ENCODE measurements around the gene ATP11A. TPM values are rescaled to one million over a fixed set of nuclear protein-coding genes. Genes with fewer than 3 reads are reported as not detected.

Gene ATP11A
- total and polyA plus RNA-seq, 10 of the 15 experiments (the other 5 are each of a cell fraction or from before 2014, with no cell fraction given): 1.4 to 69.6 (median 14.4) TPM

DNA sequence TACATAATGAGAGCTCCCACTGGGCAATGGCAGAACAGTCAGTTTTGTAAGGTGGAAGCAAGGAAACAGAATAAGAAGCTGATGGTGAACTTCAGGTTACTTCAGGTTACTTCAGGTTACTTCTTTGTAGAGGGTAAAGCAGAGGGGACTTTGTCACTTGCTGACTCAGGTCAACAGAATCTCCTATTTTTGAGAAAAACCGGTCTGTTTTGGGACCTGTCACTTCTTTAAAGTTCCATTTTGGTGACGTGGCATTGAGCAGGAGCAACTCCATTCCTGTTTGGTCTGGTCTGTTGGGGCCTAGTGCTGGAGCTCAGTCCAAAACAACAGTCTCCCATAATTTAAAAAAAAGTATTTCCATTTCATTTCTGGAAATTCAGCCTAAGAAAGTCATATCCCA is 29.7 kb downstream of the ATP11A start:
- Histone ChIP-seq H3K4me1 (ENCODE audit: control insufficient read depth, insufficient read depth, low read length) (peaks cover 2% of the 10 kb centered on the region), H3K9ac (ENCODE audit: control insufficient read depth, insufficient read depth, low read length) (no peak overlapping the region), H3K4me3 (no peak overlapping the region), H4K20me1 (ENCODE audit: control insufficient read depth, insufficient read depth) (no peaks in the 10 kb centered on the region), H3K4me2 (ENCODE audit: control insufficient read depth, insufficient read depth) (no peak overlapping the region), H2AFZ (ENCODE audit: control insufficient read depth, low read depth, low read length) (no peak overlapping the region), H3K79me2 (ENCODE audit: control insufficient read depth, insufficient read depth, low read length) (peaks cover 3% of the 10 kb centered on the region), H3K36me3 (ENCODE audit: control insufficient read depth in 2 of 2, insufficient read depth in 2 of 2, low read length in 1 of 2) (no peaks in the 10 kb centered on the region; a peak in 1 of 4 replicates), H3K27me3 (replicated peaks in 1 of 2; ENCODE audit: control insufficient read depth in 2 of 2, insufficient read depth in 2 of 2, low read length in 1 of 2) (no peaks in the 10 kb centered on the region), H3K9me3 (replicated peaks; ENCODE audit: control insufficient read depth, insufficient read depth, low read length) (no peaks in the 10 kb centered on the region; the same call in 2 of the 3 replicates), H3K27ac (ENCODE audit: control insufficient read depth, insufficient read depth) (no peak overlapping the region)
- BruUV-seq (replicated peaks): no TSS peak
- in situ Hi-C loops (cut with MboI): no loop called here
- DNase-seq (ENCODE audit: low read depth, low spot score) (no peak), ATAC-seq (no peak), FAIRE-seq (no peak)
- no peak for TF ChIP-seq SUZ12 (IDR thresholded peaks at IDR 0.05; ENCODE audit: unreplicated experiment)
- TF ChIP-seq, protein P1, sequence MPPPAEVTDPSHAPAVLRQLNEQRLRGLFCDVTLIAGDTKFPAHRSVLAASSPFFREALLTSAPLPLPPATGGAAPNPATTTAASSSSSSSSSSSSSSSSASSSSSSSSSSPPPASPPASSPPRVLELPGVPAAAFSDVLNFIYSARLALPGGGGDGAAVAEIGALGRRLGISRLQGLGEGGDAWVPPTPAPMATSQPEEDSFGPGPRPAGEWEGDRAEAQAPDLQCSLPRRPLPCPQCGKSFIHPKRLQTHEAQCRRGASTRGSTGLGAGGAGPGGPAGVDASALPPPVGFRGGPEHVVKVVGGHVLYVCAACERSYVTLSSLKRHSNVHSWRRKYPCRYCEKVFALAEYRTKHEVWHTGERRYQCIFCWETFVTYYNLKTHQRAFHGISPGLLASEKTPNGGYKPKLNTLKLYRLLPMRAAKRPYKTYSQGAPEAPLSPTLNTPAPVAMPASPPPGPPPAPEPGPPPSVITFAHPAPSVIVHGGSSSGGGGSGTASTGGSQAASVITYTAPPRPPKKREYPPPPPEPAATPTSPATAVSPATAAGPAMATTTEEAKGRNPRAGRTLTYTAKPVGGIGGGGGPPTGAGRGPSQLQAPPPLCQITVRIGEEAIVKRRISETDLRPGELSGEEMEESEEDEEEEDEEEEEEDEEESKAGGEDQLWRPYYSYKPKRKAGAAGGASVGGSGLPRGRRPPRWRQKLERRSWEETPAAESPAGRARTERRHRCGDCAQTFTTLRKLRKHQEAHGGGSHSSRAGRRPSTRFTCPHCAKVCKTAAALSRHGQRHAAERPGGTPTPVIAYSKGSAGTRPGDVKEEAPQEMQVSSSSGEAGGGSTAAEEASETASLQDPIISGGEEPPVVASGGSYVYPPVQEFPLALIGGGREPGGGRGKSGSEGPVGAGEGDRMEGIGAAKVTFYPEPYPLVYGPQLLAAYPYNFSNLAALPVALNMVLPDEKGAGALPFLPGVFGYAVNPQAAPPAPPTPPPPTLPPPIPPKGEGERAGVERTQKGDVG (CRISPR knock-in tag; IDR thresholded peaks at IDR 0.05): no peak
- intact Hi-C loops (cut with micrococcal nuclease; ENCODE audit: unreplicated experiment): no loop called here
- SMC1A ChIA-PET (ENCODE audit: uncharacterized antibody, unreplicated experiment): no interaction called here
- RAD21 ChIA-PET (ENCODE audit: unreplicated experiment): no interaction called here
- POLR2A ChIA-PET: no interaction called here
- CTCF ChIA-PET: no interaction called here
- WGBS (ENCODE audit: insufficient coverage, insufficient replicate concordance, low lambda C conversion rate, missing lambda C conversion rate): 92% methylated on average over 2 of the region's 2 CpGs

DNA sequence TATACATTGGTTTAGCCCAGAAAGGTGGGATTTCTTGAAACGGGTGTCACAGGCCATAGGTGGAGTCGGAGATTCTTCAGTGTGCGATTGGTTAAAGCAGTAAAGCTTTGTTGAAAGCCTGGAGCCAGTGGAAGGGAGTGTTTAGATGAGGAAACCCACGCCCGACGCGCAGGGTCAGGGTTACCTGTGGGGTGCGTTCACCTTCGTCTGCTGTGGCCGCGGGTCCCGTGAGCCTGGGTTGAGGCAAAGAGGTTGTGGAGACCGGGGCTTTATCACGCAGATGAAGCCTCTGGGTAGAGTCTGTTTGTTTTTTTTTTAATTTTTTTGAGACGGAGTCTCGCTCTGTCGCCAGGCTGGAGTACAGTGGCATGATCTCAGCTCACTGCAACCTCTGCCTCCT is 30.4 kb downstream of the ATP11A start:
- H3K79me2 ChIP-seq (ENCODE audit: control insufficient read depth, insufficient read depth, low read length): peaks cover 3% of the 10 kb centered on the region
- no peak overlapping the region for H3K27ac ChIP-seq (ENCODE audit: control insufficient read depth, insufficient read depth)
- DNase-seq (ENCODE audit: low read depth, low spot score) (no peak), ATAC-seq (no peak), FAIRE-seq (no peak)
- BruUV-seq (replicated peaks): no TSS peak
- WGBS (ENCODE audit: insufficient coverage, insufficient replicate concordance, low lambda C conversion rate, missing lambda C conversion rate): 88% methylated on average over 16 of the region's 17 CpGs
- H3K36me3 ChIP-seq (ENCODE audit: control insufficient read depth in 2 of 2, insufficient read depth in 2 of 2, low read length in 1 of 2): peaks cover 0 to 2% of the 10 kb centered on the region in 2 experiments; a peak in 2 of 4 replicates
- no peaks in the 10 kb centered on the region for H3K27me3 ChIP-seq (replicated peaks in 1 of 2; ENCODE audit: control insufficient read depth in 2 of 2, insufficient read depth in 2 of 2, low read length in 1 of 2)
- no peak overlapping the region for H3K9ac ChIP-seq (ENCODE audit: control insufficient read depth, insufficient read depth, low read length)
- no peak overlapping the region for H3K4me3 ChIP-seq
- no peaks in the 10 kb centered on the region for H3K9me3 ChIP-seq (replicated peaks; ENCODE audit: control insufficient read depth, insufficient read depth, low read length)
- H3K4me1 ChIP-seq (ENCODE audit: control insufficient read depth, insufficient read depth, low read length): peaks cover 9% of the 10 kb centered on the region
- ChIA-PET RAD21 (ENCODE audit: unreplicated experiment) (interaction anchor here (0.6 kb wide), 1 partner anchor 82 kb away, joined by 3 read pairs; no protein-coding TSS in a partner anchor), CTCF (no interaction called here), POLR2A (no interaction called here), SMC1A (ENCODE audit: uncharacterized antibody, unreplicated experiment) (no interaction called here)
- H2AFZ ChIP-seq (ENCODE audit: control insufficient read depth, low read depth, low read length): no peak overlapping the region
- intact Hi-C loops (cut with micrococcal nuclease; ENCODE audit: unreplicated experiment): no loop called here
- TF ChIP-seq, protein P2, sequence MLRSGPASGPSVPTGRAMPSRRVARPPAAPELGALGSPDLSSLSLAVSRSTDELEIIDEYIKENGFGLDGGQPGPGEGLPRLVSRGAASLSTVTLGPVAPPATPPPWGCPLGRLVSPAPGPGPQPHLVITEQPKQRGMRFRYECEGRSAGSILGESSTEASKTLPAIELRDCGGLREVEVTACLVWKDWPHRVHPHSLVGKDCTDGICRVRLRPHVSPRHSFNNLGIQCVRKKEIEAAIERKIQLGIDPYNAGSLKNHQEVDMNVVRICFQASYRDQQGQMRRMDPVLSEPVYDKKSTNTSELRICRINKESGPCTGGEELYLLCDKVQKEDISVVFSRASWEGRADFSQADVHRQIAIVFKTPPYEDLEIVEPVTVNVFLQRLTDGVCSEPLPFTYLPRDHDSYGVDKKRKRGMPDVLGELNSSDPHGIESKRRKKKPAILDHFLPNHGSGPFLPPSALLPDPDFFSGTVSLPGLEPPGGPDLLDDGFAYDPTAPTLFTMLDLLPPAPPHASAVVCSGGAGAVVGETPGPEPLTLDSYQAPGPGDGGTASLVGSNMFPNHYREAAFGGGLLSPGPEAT (IDR thresholded peaks at IDR 0.05; ENCODE audit: low read depth): no peak
- TF ChIP-seq PML (IDR thresholded peaks at IDR 0.05; ENCODE audit: low read length): no peak
- TF ChIP-seq, protein P3, sequence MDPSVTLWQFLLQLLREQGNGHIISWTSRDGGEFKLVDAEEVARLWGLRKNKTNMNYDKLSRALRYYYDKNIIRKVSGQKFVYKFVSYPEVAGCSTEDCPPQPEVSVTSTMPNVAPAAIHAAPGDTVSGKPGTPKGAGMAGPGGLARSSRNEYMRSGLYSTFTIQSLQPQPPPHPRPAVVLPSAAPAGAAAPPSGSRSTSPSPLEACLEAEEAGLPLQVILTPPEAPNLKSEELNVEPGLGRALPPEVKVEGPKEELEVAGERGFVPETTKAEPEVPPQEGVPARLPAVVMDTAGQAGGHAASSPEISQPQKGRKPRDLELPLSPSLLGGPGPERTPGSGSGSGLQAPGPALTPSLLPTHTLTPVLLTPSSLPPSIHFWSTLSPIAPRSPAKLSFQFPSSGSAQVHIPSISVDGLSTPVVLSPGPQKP (IDR thresholded peaks at IDR 0.05; ENCODE audit: low read depth, low read length): no peak
- no peak for TF ChIP-seq YY1 (IDR thresholded peaks at IDR 0.05; ENCODE audit: low read depth, low read length)
- no peak for TF ChIP-seq ZBED1 (IDR thresholded peaks at IDR 0.05; ENCODE audit: borderline replicate concordance)
- no peak for TF ChIP-seq CHD2 (IDR thresholded peaks at IDR 0.05; ENCODE audit: borderline replicate concordance, low read depth, low read length)
- TF ChIP-seq RFX5 (IDR thresholded peaks at IDR 0.05; ENCODE audit: low read depth, low read length): no peak
- TF ChIP-seq MTA2 (IDR thresholded peaks at IDR 0.05; ENCODE audit: low read depth): no peak
- no peaks in the 10 kb centered on the region for H4K20me1 ChIP-seq (ENCODE audit: control insufficient read depth, insufficient read depth)
- no peak overlapping the region for H3K4me2 ChIP-seq (ENCODE audit: control insufficient read depth, insufficient read depth)
- in situ Hi-C loops (cut with MboI): no loop called here

All from GM12878 (cell line).